Measurements from ENCODE around the gene ALOX5. TPM values are rescaled to one million over a fixed set of nuclear protein-coding genes. Genes with fewer than 3 reads are reported as not detected.

ALOX5 gene
- total and polyA plus RNA-seq, 2 of the 4 experiments (the other 2 are of a cell fraction), result not detected

- H3K4me2 ChIP-seq (ENCODE audit: low read depth, low read length), result no peak overlapping the region
- ChIA-PET CTCF (no interaction called here), POLR2A (ENCODE audit: unreplicated experiment) (no interaction called here)
- dilution Hi-C loops (cut with HindIII; ENCODE audit: low sequenced_read_pairs, unreplicated experiment) (no loop called here), intact Hi-C loops (cut with micrococcal nuclease) (no loop called here), in situ Hi-C loops (cut with MboI; ENCODE audit: low sequenced_read_pairs) (no loop called here)
- no peaks in the 10 kb centered on the region for H4K20me1 ChIP-seq (ENCODE audit: insufficient read depth, low read length)
- no peaks in the 10 kb centered on the region; the same call in 1 of the 2 replicates for H3K9me3 ChIP-seq (ENCODE audit: control insufficient read depth, insufficient read depth, low read length)
- no peak overlapping the region for H3K4ac ChIP-seq (ENCODE audit: low read depth, low read length)
- H3K79me1 ChIP-seq (ENCODE audit: low read depth in 1 of 2, low read length in 2 of 2), result no peaks in the 10 kb centered on the region; a peak in 1 of 4 replicates
- H3K56ac ChIP-seq (ENCODE audit: extremely low read depth, insufficient read depth, low read length), result no peak overlapping the region
- no peak overlapping the region for H4K91ac ChIP-seq (ENCODE audit: insufficient read depth, low read depth, low read length)
- H3K27me3 ChIP-seq (ENCODE audit: control insufficient read depth, insufficient read depth, low read length), result no peaks in the 10 kb centered on the region
- H2AFZ ChIP-seq (replicated peaks; ENCODE audit: low read length, poor library complexity), result no peak overlapping the region
- WGBS, 2 experiments (ENCODE audit: extremely low coverage in 2 of 2, insufficient read length in 1 of 2), result no CpG with 5 or more reads among the region's 2 CpGs
- H3K4me3 ChIP-seq (ENCODE audit: insufficient read depth, low read depth, low read length), result no peak overlapping the region
- no peak overlapping the region for H3K14ac ChIP-seq (replicated peaks; ENCODE audit: low read depth, low read length)
- no peak overlapping the region for H2BK5ac ChIP-seq (ENCODE audit: low read depth, low read length, poor library complexity, severe bottlenecking)
- H2BK120ac ChIP-seq (ENCODE audit: low read depth, low read length), result no peak overlapping the region
- DNase-seq, result no peak
- H3K9ac ChIP-seq (ENCODE audit: low read depth, low read length), result no peak overlapping the region
- H2BK15ac ChIP-seq (ENCODE audit: low read depth, low read length), result no peak overlapping the region
- H3K18ac ChIP-seq (ENCODE audit: low read depth, low read length), result no peak overlapping the region
- TF ChIP-seq MXI1 (IDR thresholded peaks at IDR 0.05; ENCODE audit: borderline replicate concordance, low read depth, low read length) (no peak), MAFK (IDR thresholded peaks at IDR 0.05; ENCODE audit: low read depth, low read length) (no peak), POLR2A (IDR thresholded peaks at IDR 0.05; ENCODE audit: low read depth, low read length) (no peak), RCOR1 (IDR thresholded peaks at IDR 0.05; ENCODE audit: insufficient replicate concordance, low read length) (no peak), NFE2L2 (IDR thresholded peaks at IDR 0.05; ENCODE audit: low read depth, low read length) (no peak), FOS (IDR thresholded peaks at IDR 0.05; ENCODE audit: low read depth, low read length) (no peak), ELK1 (IDR thresholded peaks at IDR 0.05; ENCODE audit: borderline replicate concordance, low read depth, low read length) (no peak), MAZ (IDR thresholded peaks at IDR 0.05; ENCODE audit: borderline replicate concordance, low read depth, low read length) (no peak), USF2 (IDR thresholded peaks at IDR 0.05; ENCODE audit: low read depth, low read length) (no peak), CEBPB (IDR thresholded peaks at IDR 0.05; ENCODE audit: low read depth, low read length) (no peak), RAD21 (IDR thresholded peaks at IDR 0.05; ENCODE audit: low read length) (no peak), RFX5 (IDR thresholded peaks at IDR 0.05; ENCODE audit: low read depth, low read length) (no peak), BHLHE40 (IDR thresholded peaks at IDR 0.05; ENCODE audit: low read depth, low read length) (no peak), SMC3 (IDR thresholded peaks at IDR 0.05; ENCODE audit: low read depth, low read length) (no peak), CHD1 (IDR thresholded peaks at IDR 0.05; ENCODE audit: low read depth, low read length) (no peak), CTCF (conservative IDR thresholded peaks at IDR 0.05; ENCODE audit: low read depth, low read length) (no peak)
- no TSS peak for BruUV-seq (replicated peaks)
- H2AK5ac ChIP-seq (ENCODE audit: low read depth, low read length), result no peak overlapping the region
- no peak for ATAC-seq (ENCODE audit: low read depth)
- no peaks in the 10 kb centered on the region for H3K4me1 ChIP-seq (ENCODE audit: control insufficient read depth, insufficient read depth, low read length)
- H2AK9ac ChIP-seq (replicated peaks; ENCODE audit: low read depth, low read length, poor library complexity), result no peak overlapping the region
- no peak overlapping the region for H3K23ac ChIP-seq (ENCODE audit: low read depth, low read length)
- no peak overlapping the region for H4K5ac ChIP-seq (ENCODE audit: low read depth, low read length)
- no peak overlapping the region for H3K27ac ChIP-seq (ENCODE audit: insufficient read depth, low read length)
- H4K8ac ChIP-seq (ENCODE audit: low read depth in 2 of 2, low read length in 2 of 2), result no peak overlapping the region
- H2BK20ac ChIP-seq (ENCODE audit: low read depth, low read length), result no peak overlapping the region
- peaks cover 5% of the 10 kb centered on the region; the same call in 1 of the 2 replicates for H3K9me1 ChIP-seq (ENCODE audit: insufficient read depth, low read length)
- H3K36me3 ChIP-seq (ENCODE audit: control insufficient read depth, insufficient read depth, low read length), result no peaks in the 10 kb centered on the region
Observed at GRCh38 chr10:45487735-45488134, 113.7 kb downstream of the ALOX5 start.

Measured in IMR-90 (cell line).